GM21723 (cell line): ENCODE results near the gene RDH14.

Experiments
- ATAC-seq: cut with Tn5 transposase; IDR thresholded peaks from one replicate; pipeline ENCODE4 v1.9.1; 2021; ENCODE audit warnings: mild to moderate bottlenecking, moderate library complexity; ENCODE audit not compliant: unreplicated experiment

The RDH14 gene

GRCh38 chr2:18525236-18525635 is 35.2 kb downstream of the RDH14 start:
- ATAC-seq = no peak

GRCh38 chr2:18522484-18523146 is 37.8 kb downstream of the RDH14 start:
- no peak for ATAC-seq

- peak; percentile 87 for ATAC-seq
These were observed 39.7 kb downstream of the RDH14 start for GRCh38 chr2:18520451-18521425.

- ATAC-seq = no peak
These were observed 40.5 kb downstream of the RDH14 start for GRCh38 chr2:18519914-18520450.

- no peak for ATAC-seq
These were observed 42.0 kb downstream of the RDH14 start for GRCh38 chr2:18518116-18519111.

- no peak for ATAC-seq
These were observed 43.1 kb downstream of the RDH14 start for GRCh38 chr2:18517386-18517785.

- no peak for ATAC-seq
These were observed 44.3 kb downstream of the RDH14 start for GRCh38 chr2:18516112-18516511.

GRCh38 chr2:18514526-18515461 is 45.7 kb downstream of the RDH14 start:
- ATAC-seq = no peak

GRCh38 chr2:18510775-18511174 is 49.7 kb downstream of the RDH14 start:
- no peak for ATAC-seq

GRCh38 chr2:18506883-18507509 is 53.5 kb downstream of the RDH14 start:
- ATAC-seq = peak; percentile 99

- ATAC-seq = no peak
These were observed 54.6 kb downstream of the RDH14 start for GRCh38 chr2:18505703-18506341.
